K562 (cell line): ENCODE data around the gene PSEN1. TPM values are rescaled to one million over a fixed set of nuclear protein-coding genes. Genes with fewer than 3 reads are reported as not detected.

ENCODE experiments used
- GABPB2 ChIP-seq: fragments of 250-450 bp; sonication (Bioruptor Pico); conservative IDR thresholded peaks from 2 replicates; pipeline ENCODE4 v1.5.1; 2021; ENCODE audit warnings: mild to moderate bottlenecking
- KLF13 ChIP-seq: fragments of 450-650 bp; IDR thresholded peaks from 2 replicates; pipeline ENCODE4 v1.6.1; 2016; ENCODE audit warnings: missing genetic modification characterization, low read depth, mild to moderate bottlenecking, missing compliant biosample characterization, moderate library complexity, borderline replicate concordance
- REST ChIP-seq, 2 experiments: fragments of 450-650 bp; formaldehyde crosslinking in 1 of 2; IDR thresholded peaks; 2 replicates each; pipeline versions ENCODE4 v1.4.0 to v1.6.1; 2014 to 2020; ENCODE audit warnings: mild to moderate bottlenecking in 2 of 2, borderline replicate concordance in 1 of 2, low read depth in 1 of 2
- ZBTB17 ChIP-seq: fragments of 450-650 bp; formaldehyde crosslinking; IDR thresholded peaks from 2 replicates; pipeline ENCODE4 v1.4.0; 2020; ENCODE audit warnings: mild to moderate bottlenecking
- ZBTB8A ChIP-seq: fragments of 450-650 bp; IDR thresholded peaks from 2 replicates; pipeline ENCODE4 v1.6.1; 2018; ENCODE audit warnings: mild to moderate bottlenecking, moderate library complexity; ENCODE audit not compliant: partially characterized antibody
- ZNF197 ChIP-seq: fragments of 200-800 bp; sonication (Bioruptor generic); IDR thresholded peaks from 2 replicates; pipeline ENCODE4 v1.6.1; 2016; ENCODE audit warnings: low read depth, missing genetic modification characterization, missing compliant biosample characterization
- ZNF57 ChIP-seq: fragments of 450-650 bp; formaldehyde crosslinking; IDR thresholded peaks from 2 replicates; pipeline ENCODE4 v1.4.0; 2020; ENCODE audit warnings: mild to moderate bottlenecking, moderate library complexity
- ZNF699 ChIP-seq: fragments of 250-450 bp; sonication (Bioruptor Pico); IDR thresholded peaks from 2 replicates; pipeline ENCODE4 v1.8.0; 2021; ENCODE audit warnings: mild to moderate bottlenecking, moderate library complexity; ENCODE audit not compliant: insufficient replicate concordance
- polyA plus RNA-seq, 8 experiments: library from polyadenylated mRNA; depleted of rRNA in 4 of 8; stranded (reverse) in 5 of 8; unstranded in 3 of 8; fragments of >200 nt; fragmentation: Nextera tagmentation in 2 of 8; fragmentation: Illumina TruSeq in 1 of 8; extraction: Ambion mirVana in 2 of 8; extraction: Trizol in 1 of 8; gene quantifications; 2 replicates each; pipeline versions ENCODE4 v1.2.1 to v1.2.3, GENCODE V29; 2011 to 2014; ENCODE audit warnings: inconsistent platforms in 1 of 8, missing spikeins in 1 of 8
- total RNA-seq, 7 experiments: library from RNA; depleted of rRNA in 6 of 7; stranded (reverse); fragments of >200 nt in 6 of 7; fragmentation: Illumina TruSeq in 2 of 7; extraction: Trizol in 2 of 7; gene quantifications; 2 replicates each; pipeline versions ENCODE4 v1.2.1 to v1.2.3, GENCODE V29; 2011 to 2021; ENCODE audit warnings: low replicate concordance in 1 of 7

Gene PSEN1
- total and polyA plus RNA-seq, 9 of the 15 experiments (the other 6 are each of a cell fraction or from before 2014, with no cell fraction given), result 6.5 to 25.2 (median 14.3) TPM

GRCh38 chr14:73266317-73266716 is 130.0 kb downstream of the PSEN1 start (continued):
- TF ChIP-seq REST (IDR thresholded peaks at IDR 0.05; ENCODE audit: borderline replicate concordance) (no peak), REST (CRISPR knock-in tag; IDR thresholded peaks at IDR 0.05; ENCODE audit: low read depth) (no peak), ZBTB8A (no peak), ZBTB17 (CRISPR knock-in tag) (no peak), ZNF57 (CRISPR knock-in tag) (no peak), GABPB2 (CRISPR knock-in tag) (no peak), KLF13 (tag) (no peak), ZNF699 (CRISPR knock-in tag) (no peak), ZNF197 (CRISPR knock-in tag) (no peak)
